GM12874 (cell line): Measurements from ENCODE around the gene CCDC34.

Source experiments
- TF ChIP-seq, protein P1 (sequence below): IDR thresholded peaks from 2 replicates; pipeline ENCODE4 v1.5.1; 2011; ENCODE audit warnings: low read depth, mild to moderate bottlenecking, control low read depth, low read length, moderate library complexity; ENCODE audit not compliant: insufficient read depth

CCDC34 gene

DNA sequence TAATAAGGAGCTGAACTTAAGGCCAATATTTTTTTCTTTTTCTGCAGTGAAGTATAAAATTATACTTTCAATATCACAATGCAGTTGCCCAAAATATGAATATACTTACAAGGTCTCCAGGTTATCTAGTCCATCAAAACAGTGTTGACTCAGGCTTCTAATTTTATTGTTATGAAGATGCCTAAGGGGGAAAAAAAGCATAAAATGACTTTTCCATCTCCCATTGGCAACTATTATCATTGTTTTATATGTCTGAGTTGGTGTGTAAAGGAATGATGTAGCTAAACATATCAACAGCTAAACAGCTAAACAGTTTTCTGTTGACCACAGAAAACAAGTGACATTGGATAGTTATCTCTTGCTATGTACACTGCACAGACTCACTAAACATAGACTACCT, 21.2 kb upstream of the CCDC34 start:
- TF ChIP-seq, protein P1, sequence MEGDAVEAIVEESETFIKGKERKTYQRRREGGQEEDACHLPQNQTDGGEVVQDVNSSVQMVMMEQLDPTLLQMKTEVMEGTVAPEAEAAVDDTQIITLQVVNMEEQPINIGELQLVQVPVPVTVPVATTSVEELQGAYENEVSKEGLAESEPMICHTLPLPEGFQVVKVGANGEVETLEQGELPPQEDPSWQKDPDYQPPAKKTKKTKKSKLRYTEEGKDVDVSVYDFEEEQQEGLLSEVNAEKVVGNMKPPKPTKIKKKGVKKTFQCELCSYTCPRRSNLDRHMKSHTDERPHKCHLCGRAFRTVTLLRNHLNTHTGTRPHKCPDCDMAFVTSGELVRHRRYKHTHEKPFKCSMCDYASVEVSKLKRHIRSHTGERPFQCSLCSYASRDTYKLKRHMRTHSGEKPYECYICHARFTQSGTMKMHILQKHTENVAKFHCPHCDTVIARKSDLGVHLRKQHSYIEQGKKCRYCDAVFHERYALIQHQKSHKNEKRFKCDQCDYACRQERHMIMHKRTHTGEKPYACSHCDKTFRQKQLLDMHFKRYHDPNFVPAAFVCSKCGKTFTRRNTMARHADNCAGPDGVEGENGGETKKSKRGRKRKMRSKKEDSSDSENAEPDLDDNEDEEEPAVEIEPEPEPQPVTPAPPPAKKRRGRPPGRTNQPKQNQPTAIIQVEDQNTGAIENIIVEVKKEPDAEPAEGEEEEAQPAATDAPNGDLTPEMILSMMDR, result no peak

DNA sequence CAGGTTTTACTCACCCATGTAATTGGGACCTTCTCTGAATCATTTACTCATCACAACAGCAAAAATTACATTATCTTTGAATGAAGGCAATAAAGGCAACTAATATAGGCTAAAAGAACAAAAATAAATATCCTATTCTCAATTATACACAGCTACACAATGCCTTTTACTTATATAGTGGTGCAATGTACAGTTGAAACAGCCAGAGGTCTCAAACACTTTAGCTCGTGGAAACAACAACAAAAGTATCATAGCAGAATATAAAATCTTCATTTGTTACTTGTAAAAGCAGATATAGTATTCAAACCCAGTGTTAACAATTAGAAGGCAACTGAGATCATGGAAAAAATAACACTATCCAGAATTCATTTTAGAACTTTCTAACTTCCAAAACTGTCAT, 20.6 kb upstream of the CCDC34 start:
- TF ChIP-seq, protein P1, result no peak

- TF ChIP-seq, protein P1, result no peak
These were observed 18.2 kb upstream of the CCDC34 start for GRCh38 chr11:27381238-27381666.

- TF ChIP-seq, protein P1, result no peak
These were observed 17.8 kb upstream of the CCDC34 start for GRCh38 chr11:27380771-27381170.

- TF ChIP-seq, protein P1, result no peak
These were observed 16.4 kb upstream of the CCDC34 start for GRCh38 chr11:27379449-27379848.

DNA sequence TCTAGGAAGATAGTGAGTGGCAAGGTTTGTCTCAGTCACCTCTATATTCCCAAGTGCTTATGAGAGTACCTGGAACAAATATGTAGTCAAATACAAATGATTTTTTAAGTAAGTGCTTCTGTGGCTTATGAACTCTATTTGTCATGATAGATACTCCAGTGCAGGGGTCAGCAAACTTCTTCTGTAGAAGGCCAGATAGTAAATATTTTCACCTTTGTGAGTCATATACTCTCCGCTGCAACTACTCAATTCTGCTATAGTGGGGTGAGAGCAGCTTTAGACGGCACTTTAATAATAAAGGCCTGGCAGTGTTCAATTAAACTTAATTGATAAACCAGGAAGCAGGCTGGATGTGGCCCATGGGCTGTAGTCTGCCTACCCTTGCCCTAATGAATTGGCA, 12.4 kb upstream of the CCDC34 start:
- TF ChIP-seq, protein P1, result no peak

DNA sequence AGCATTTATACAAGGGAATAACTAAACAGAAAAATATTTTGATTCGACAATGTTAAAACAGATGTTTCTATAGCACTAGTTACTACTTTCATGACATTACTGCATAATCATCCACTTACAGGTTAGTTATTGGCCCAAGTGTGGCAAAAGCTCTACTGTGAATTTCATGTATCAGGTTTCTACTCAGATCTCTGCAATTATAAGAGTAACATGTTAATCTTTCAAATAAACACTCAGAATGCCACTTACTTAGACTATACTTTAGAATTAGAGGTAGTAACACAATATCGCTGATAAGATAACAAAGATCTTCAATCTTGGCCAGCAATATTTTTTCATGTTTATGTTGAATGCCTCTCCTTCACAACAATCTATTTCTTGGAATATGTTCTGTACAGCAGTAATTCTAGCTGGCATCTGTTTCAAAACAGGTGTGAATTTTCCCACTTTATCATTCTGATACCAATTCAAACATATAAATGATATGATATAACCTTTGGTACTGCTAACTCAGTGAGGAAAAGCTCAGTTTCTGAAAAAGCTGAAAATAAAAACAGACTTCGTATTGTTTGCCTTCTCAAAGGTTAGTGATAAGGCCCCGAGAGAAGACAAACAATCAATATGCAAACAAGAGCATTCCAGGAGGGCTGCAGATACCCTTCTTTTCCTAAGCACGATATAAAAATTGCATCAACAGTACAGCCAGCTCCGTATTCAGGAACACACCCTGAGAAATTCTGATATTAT, 11.0 kb upstream of the CCDC34 start:
- TF ChIP-seq, protein P1, result no peak
